Measurements from ENCODE around the gene CHST9. TPM values are rescaled to one million over a fixed set of nuclear protein-coding genes. Genes with fewer than 3 reads are reported as not detected.
"Not testable (repeated sequence)": the region's sequence is repeated elsewhere in the genome, so short reads cannot be mapped to it uniquely, and the experiment has no call there.

The CHST9 gene
- polyA plus RNA-seq, 1 donor from 2014 or later, result not detected

- Mint-ChIP-seq H3K27ac (no peak overlapping the region), H3K9me3 (peaks cover 0 to 2% (median 0%) of the 10 kb centered on the region in 3 donors), H3K27me3 (no peaks in the 10 kb centered on the region), H3K4me1 (no peaks in the 10 kb centered on the region), H3K4me3 (no peak overlapping the region), H3K36me3 (no peaks in the 10 kb centered on the region)
These were observed 47.0 kb downstream of the CHST9 start for GRCh38 chr18:27138079-27138478.

GRCh38 chr18:27136208-27136535 lies 48.9 kb downstream of the CHST9 start:
- H3K27ac Mint-ChIP-seq, result no peak overlapping the region
- peaks cover 0 to 3% (median 2%) of the 10 kb centered on the region in 3 donors for H3K9me3 Mint-ChIP-seq
- no peaks in the 10 kb centered on the region for H3K4me1 Mint-ChIP-seq
- H3K4me3 Mint-ChIP-seq, result no peak overlapping the region
- no peaks in the 10 kb centered on the region for H3K27me3 Mint-ChIP-seq
- H3K36me3 Mint-ChIP-seq, result no peaks in the 10 kb centered on the region

- peaks cover 0 to 3% (median 2%) of the 10 kb centered on the region in 3 donors for H3K9me3 Mint-ChIP-seq
- H3K4me1 Mint-ChIP-seq, result no peaks in the 10 kb centered on the region
- peaks cover 1% of the 10 kb centered on the region for H3K27me3 Mint-ChIP-seq
- H3K4me3 Mint-ChIP-seq, result no peak overlapping the region
- H3K36me3 Mint-ChIP-seq, result no peaks in the 10 kb centered on the region
- H3K27ac Mint-ChIP-seq, result no peak overlapping the region
These were observed 49.5 kb downstream of the CHST9 start for GRCh38 chr18:27135504-27136207.

GRCh38 chr18:27130065-27130630 lies 55.0 kb downstream of the CHST9 start:
- peaks cover 2% of the 10 kb centered on the region for H3K27me3 Mint-ChIP-seq
- H3K27ac Mint-ChIP-seq, result no peak overlapping the region
- no peaks in the 10 kb centered on the region for H3K4me1 Mint-ChIP-seq
- no peaks in the 10 kb centered on the region for H3K36me3 Mint-ChIP-seq
- H3K4me3 Mint-ChIP-seq, result no peak overlapping the region
- peaks cover 0 to 3% (median 0%) of the 10 kb centered on the region in 3 donors for H3K9me3 Mint-ChIP-seq

- Mint-ChIP-seq H3K36me3 (no peaks in the 10 kb centered on the region), H3K27ac (no peak overlapping the region), H3K27me3 (no peaks in the 10 kb centered on the region), H3K4me1 (no peaks in the 10 kb centered on the region), H3K9me3 (peaks cover 0 to 2% (median 0%) of the 10 kb centered on the region in 3 donors), H3K4me3 (no peak overlapping the region)
These were observed 60.9 kb downstream of the CHST9 start for GRCh38 chr18:27124196-27124595.

GRCh38 chr18:27121108-27121507 lies 64.0 kb downstream of the CHST9 start:
- Mint-ChIP-seq H3K9me3 (peaks cover 2 to 5% (median 4%) of the 10 kb centered on the region in 3 donors), H3K27me3 (no peaks in the 10 kb centered on the region), H3K36me3 (no peaks in the 10 kb centered on the region), H3K4me1 (no peaks in the 10 kb centered on the region), H3K4me3 (no peak overlapping the region), H3K27ac (no peak overlapping the region)

GRCh38 chr18:27120246-27120645 lies 64.9 kb downstream of the CHST9 start:
- Mint-ChIP-seq H3K36me3 (no peaks in the 10 kb centered on the region), H3K27me3 (no peaks in the 10 kb centered on the region), H3K4me1 (no peaks in the 10 kb centered on the region), H3K9me3 (peaks cover 2 to 5% (median 4%) of the 10 kb centered on the region in 3 donors), H3K4me3 (no peak overlapping the region), H3K27ac (no peak overlapping the region)

GRCh38 chr18:27118973-27119372 lies 66.1 kb downstream of the CHST9 start:
- Mint-ChIP-seq H3K36me3 (no peaks in the 10 kb centered on the region), H3K9me3 (peaks cover 2 to 5% (median 4%) of the 10 kb centered on the region in 3 donors), H3K27ac (no peak overlapping the region), H3K4me3 (no peak overlapping the region), H3K4me1 (no peaks in the 10 kb centered on the region), H3K27me3 (no peaks in the 10 kb centered on the region)

GRCh38 chr18:27114842-27115241 lies 70.3 kb downstream of the CHST9 start:
- Mint-ChIP-seq H3K27ac (no peak overlapping the region), H3K9me3 (peaks cover 2 to 6% (median 5%) of the 10 kb centered on the region in 3 donors), H3K27me3 (no peaks in the 10 kb centered on the region), H3K4me1 (no peaks in the 10 kb centered on the region), H3K36me3 (no peaks in the 10 kb centered on the region), H3K4me3 (no peak overlapping the region)

GRCh38 chr18:27113358-27113757 lies 71.8 kb downstream of the CHST9 start:
- Mint-ChIP-seq H3K9me3 (peaks cover 0 to 6% (median 5%) of the 10 kb centered on the region in 3 donors), H3K27me3 (no peaks in the 10 kb centered on the region), H3K27ac (no peak overlapping the region), H3K36me3 (no peaks in the 10 kb centered on the region), H3K4me3 (no peak overlapping the region), H3K4me1 (no peaks in the 10 kb centered on the region)

- no peak overlapping the region for H3K27ac Mint-ChIP-seq
- no peaks in the 10 kb centered on the region for H3K36me3 Mint-ChIP-seq
- H3K4me3 Mint-ChIP-seq, result no peak overlapping the region
- no peaks in the 10 kb centered on the region for H3K27me3 Mint-ChIP-seq
- peaks cover 0 to 2% (median 0%) of the 10 kb centered on the region in 3 donors for H3K9me3 Mint-ChIP-seq
- no peaks in the 10 kb centered on the region for H3K4me1 Mint-ChIP-seq
These were observed 74.8 kb downstream of the CHST9 start for GRCh38 chr18:27110319-27110718.

- no peaks in the 10 kb centered on the region for H3K36me3 Mint-ChIP-seq
- no peaks in the 10 kb centered on the region for H3K27me3 Mint-ChIP-seq
- no peak overlapping the region for H3K27ac Mint-ChIP-seq
- H3K9me3 Mint-ChIP-seq, result peaks cover 0 to 2% (median 0%) of the 10 kb centered on the region in 3 donors
- no peak overlapping the region for H3K4me3 Mint-ChIP-seq
- H3K4me1 Mint-ChIP-seq, result no peaks in the 10 kb centered on the region
These were observed 75.7 kb downstream of the CHST9 start for GRCh38 chr18:27109451-27109850.

GRCh38 chr18:27108842-27109241 lies 76.3 kb downstream of the CHST9 start:
- no peaks in the 10 kb centered on the region for H3K4me1 Mint-ChIP-seq
- H3K27me3 Mint-ChIP-seq, result no peaks in the 10 kb centered on the region
- H3K27ac Mint-ChIP-seq, result no peak overlapping the region
- H3K9me3 Mint-ChIP-seq, result peaks cover 0 to 2% (median 0%) of the 10 kb centered on the region in 3 donors
- no peak overlapping the region for H3K4me3 Mint-ChIP-seq
- no peaks in the 10 kb centered on the region for H3K36me3 Mint-ChIP-seq

GRCh38 chr18:27104743-27105142 lies 80.4 kb downstream of the CHST9 start:
- no peaks in the 10 kb centered on the region for H3K27me3 Mint-ChIP-seq
- no peak overlapping the region for H3K27ac Mint-ChIP-seq
- H3K36me3 Mint-ChIP-seq, result no peaks in the 10 kb centered on the region
- H3K4me1 Mint-ChIP-seq, result no peaks in the 10 kb centered on the region
- peaks cover 0 to 3% (median 0%) of the 10 kb centered on the region in 3 donors for H3K9me3 Mint-ChIP-seq
- no peak overlapping the region for H3K4me3 Mint-ChIP-seq

GRCh38 chr18:27094621-27095020 lies 90.5 kb downstream of the CHST9 start:
- Mint-ChIP-seq H3K27me3 (peaks cover 2% of the 10 kb centered on the region), H3K4me3 (no peak overlapping the region), H3K4me1 (no peaks in the 10 kb centered on the region), H3K27ac (no peak overlapping the region), H3K9me3 (peaks cover 2 to 15% (median 6%) of the 10 kb centered on the region in 3 donors), H3K36me3 (no peaks in the 10 kb centered on the region)

GRCh38 chr18:27093290-27093689 lies 91.8 kb downstream of the CHST9 start:
- not testable (repeated sequence) for H3K4me3 Mint-ChIP-seq, H3K27me3 Mint-ChIP-seq, H3K36me3 Mint-ChIP-seq, H3K4me1 Mint-ChIP-seq, H3K27ac Mint-ChIP-seq, H3K9me3 Mint-ChIP-seq

Measured in IgD-negative memory B cell (primary cell).